MV-4-11 (cell line): ENCODE results near the gene HSPB6.
"Not testable (repeated sequence)": the region's sequence is repeated elsewhere in the genome, so short reads cannot be mapped to it uniquely, and the experiment has no call there.

Source experiments
- DNase-seq: peaks from one replicate; lab custom pipeline; 2025; lab: John Stamatoyannopoulos, UW

The HSPB6 gene

DNA sequence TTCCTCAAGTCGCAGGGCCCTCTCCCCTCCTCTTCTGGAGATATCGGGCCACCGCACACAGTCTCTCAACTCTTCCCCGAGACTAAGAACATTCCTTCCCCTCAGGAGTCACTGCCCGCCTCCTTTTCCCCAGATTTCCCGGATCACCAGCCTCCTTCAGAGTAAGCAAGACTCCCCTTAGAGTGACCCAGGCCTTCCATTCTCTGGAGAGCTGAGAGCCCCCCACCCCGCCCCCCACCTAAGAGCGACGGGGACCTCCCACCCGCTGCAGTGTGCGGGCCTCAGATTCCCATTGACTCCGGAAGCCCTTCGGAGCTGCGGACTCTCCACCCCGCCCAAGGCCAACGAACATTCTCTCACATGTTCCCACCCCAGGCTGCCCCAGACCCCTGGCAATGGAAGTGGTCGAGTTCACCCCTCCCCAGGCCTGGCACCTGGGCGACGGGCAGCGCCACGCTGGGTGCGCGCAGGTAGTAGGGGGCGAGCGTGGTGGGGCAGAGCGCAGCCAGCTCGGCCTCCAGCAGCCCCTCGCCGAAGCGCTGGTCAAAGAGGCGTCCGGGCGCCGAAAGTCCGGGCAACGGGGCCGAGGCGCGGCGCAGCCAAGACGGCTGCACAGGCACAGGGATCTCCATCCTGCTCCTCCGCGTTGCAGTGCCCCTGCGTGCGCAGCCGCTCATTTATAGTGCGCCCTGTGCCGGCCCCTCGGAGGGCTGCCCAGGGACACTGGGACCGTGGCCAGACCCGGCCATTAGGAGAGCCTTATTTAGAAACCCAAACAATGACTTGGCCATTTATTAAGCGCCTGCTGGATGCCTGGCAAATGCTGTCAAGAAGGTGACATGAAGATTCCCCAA, at the start of gene HSPB6:
HSPB6 (minus strand) TSS at position 653 of the 854 bp plus-strand sequence; CDS start at position 632, 21 bp downstream.
- no peak for DNase-seq

DNA sequence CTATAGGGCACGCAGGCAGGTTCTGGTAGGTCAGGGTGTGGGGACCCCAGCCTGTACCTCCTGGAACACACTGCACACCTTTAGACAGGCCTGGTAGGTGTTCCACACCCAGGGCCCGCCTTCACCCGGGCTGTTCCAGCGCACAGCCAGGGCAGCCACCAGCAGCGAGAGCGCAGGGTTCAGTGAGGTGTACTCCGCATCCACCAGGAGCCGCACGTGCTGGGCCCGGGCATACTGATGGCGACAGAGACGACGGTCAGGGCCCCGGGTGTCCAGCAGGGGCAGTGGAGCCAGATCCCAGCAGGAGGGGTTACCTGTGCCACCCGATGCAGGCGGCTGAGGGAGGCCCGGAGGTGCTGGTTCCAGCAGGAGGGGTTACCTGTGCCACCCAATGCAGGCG, 49.8 kb upstream of the HSPB6 start:
- DNase-seq: no peak

DNA sequence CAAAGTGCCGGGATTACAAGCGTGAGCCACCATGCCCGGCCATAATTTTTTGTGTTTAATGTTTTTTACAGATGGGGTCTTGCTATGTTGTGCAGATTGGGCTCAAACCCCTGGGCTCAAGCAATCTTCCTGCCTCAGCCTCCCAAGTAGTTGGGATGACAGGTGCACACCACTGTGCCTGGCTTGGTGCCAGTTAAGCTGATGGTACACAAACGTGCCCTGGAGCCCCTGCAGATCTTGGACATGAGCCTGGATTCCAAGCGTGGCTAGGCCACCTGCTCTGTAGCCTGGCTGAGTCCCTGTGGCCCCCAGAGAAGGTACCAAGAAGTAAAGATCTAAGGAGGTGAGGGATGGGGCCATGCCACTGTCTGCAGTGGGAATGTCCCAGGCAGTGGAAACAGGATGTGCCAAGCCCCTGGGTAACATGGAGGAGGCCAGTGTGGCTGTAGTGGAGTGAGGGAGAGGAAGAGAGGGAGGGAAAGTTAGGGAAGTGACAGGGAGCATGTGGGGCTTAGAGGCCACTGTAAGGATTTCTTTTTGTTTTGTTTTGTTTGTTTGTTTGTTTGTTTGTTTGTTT, 48.8 kb upstream of the HSPB6 start:
- no peak for DNase-seq

DNA sequence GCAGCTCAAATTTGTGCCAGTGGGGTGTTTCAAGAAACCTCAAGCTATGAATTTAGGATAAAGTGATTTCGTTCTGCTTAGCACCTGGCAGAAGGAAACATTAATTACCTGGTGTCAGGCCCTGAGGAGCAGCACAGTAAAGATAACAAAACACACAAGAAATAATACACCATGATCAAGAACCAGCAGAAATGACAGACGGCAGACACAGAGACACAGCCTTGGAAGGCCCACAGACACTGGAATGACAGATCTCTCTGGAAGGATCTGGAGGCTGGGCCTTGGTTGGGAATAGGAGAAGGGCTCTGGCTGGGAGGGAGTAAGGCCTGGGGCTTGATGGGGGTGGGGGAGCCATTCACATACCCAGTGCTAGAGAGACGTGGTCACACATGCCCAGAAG, 45.0 kb upstream of the HSPB6 start:
- no peak for DNase-seq

GRCh38 chr19:35797663-35798062, 40.8 kb upstream of the HSPB6 start:
- DNase-seq: no peak

GRCh38 chr19:35796645-35797542, 40.1 kb upstream of the HSPB6 start:
- no peak for DNase-seq

GRCh38 chr19:35795564-35795963, 38.7 kb upstream of the HSPB6 start:
- not testable (repeated sequence) for DNase-seq

GRCh38 chr19:35793381-35794165, 36.7 kb upstream of the HSPB6 start:
- DNase-seq: no peak

GRCh38 chr19:35792888-35793287, 36.1 kb upstream of the HSPB6 start:
- DNase-seq: no peak

GRCh38 chr19:35792312-35792711, 35.5 kb upstream of the HSPB6 start:
- no peak for DNase-seq

GRCh38 chr19:35791814-35792279, 35.0 kb upstream of the HSPB6 start:
- DNase-seq: no peak

GRCh38 chr19:35790981-35791813, 34.4 kb upstream of the HSPB6 start:
- no peak for DNase-seq

- no peak for DNase-seq
Measured at GRCh38 chr19:35789978-35790944, 33.4 kb upstream of the HSPB6 start.

- no peak for DNase-seq
Measured at GRCh38 chr19:35789195-35789977, 32.6 kb upstream of the HSPB6 start.

GRCh38 chr19:35788205-35788960, 31.6 kb upstream of the HSPB6 start:
- DNase-seq: no peak

DNA sequence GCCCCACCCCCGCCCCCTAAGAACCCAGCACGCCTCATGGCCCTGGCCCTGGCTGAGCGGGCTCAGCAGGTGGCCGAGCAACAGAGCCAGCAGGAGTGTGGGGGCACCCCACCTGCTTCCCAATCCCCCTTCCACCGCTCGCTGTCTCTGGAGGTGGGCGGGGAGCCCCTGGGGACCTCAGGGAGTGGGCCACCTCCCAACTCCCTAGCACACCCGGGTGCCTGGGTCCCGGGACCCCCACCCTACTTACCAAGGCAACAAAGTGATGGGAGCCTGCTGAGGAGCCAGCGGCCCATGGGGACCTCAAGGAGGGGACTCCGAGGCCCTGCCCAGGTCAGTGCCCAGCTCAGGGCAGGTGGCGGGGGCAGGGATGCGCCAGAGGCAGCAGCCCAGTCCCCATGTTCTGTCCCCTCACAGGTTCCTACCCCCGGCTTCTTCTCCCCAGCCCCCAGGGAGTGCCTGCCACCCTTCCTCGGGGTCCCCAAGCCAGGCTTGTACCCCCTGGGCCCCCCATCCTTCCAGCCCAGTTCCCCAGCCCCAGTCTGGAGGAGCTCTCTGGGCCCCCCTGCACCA, 30.5 kb upstream of the HSPB6 start:
- DNase-seq: no peak

DNA sequence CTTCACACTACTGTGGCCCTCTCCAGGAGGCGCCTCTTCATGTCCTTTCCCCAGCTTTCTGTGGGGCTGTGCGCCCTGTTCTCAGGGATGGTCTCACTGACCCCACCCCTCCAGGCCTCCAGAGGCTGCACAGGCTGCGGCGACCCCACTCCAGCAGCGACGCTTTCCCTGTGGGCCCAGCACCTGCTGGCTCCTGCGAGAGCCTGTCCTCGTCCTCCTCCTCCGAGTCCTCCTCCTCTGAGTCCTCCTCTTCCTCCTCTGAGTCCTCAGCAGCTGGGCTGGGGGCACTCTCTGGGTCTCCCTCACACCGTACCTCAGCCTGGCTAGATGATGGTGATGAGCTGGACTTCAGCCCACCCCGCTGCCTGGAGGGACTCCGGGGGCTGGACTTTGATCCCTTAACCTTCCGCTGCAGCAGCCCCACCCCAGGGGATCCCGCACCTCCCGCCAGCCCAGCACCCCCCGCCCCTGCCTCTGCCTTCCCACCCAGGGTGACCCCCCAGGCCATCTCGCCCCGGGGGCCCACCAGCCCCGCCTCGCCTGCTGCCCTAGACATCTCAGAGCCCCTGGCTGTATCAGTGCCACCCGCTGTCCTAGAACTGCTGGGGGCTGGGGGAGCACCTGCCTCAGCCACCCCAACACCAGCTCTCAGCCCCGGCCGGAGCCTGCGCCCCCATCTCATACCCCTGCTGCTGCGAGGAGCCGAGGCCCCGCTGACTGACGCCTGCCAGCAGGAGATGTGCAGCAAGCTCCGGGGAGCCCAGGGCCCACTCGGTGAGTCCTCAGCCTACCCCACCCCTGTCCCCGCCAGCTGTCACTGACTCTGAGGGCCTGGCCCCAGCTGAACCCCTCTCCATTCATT, 29.7 kb upstream of the HSPB6 start:
- DNase-seq: no peak
